GM12874 (cell line): ENCODE data around the gene KCNMA1.
A peak's percentile ranks its signal among the peaks of the same experiment; 100 is the strongest.

Source experiments
- TF ChIP-seq, protein P1 (sequence below): IDR thresholded peaks from 2 replicates; pipeline ENCODE4 v1.5.1; 2011; ENCODE audit warnings: low read depth, mild to moderate bottlenecking, control low read depth, low read length, moderate library complexity; ENCODE audit not compliant: insufficient read depth

KCNMA1 gene

DNA sequence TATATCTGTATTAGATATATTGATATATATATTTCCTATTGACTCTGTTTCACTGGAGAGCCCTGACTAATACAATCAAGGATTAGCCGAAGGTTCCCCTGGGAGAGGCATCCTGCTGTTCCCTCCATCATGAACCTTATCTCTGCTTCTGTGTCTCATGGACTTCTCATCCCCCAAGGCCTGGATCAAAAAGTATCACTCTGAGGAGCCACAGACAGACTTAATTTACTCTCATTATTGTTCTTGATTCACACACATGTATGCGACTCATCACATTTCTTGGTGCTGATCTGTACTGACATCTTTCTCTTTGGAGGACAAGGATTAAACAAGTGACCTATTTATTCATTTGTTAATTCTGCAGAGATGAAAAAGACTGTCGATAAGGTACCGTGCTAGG lies 550.2 kb downstream of the KCNMA1 start:
- TF ChIP-seq, protein P1, sequence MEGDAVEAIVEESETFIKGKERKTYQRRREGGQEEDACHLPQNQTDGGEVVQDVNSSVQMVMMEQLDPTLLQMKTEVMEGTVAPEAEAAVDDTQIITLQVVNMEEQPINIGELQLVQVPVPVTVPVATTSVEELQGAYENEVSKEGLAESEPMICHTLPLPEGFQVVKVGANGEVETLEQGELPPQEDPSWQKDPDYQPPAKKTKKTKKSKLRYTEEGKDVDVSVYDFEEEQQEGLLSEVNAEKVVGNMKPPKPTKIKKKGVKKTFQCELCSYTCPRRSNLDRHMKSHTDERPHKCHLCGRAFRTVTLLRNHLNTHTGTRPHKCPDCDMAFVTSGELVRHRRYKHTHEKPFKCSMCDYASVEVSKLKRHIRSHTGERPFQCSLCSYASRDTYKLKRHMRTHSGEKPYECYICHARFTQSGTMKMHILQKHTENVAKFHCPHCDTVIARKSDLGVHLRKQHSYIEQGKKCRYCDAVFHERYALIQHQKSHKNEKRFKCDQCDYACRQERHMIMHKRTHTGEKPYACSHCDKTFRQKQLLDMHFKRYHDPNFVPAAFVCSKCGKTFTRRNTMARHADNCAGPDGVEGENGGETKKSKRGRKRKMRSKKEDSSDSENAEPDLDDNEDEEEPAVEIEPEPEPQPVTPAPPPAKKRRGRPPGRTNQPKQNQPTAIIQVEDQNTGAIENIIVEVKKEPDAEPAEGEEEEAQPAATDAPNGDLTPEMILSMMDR, result no peak

DNA sequence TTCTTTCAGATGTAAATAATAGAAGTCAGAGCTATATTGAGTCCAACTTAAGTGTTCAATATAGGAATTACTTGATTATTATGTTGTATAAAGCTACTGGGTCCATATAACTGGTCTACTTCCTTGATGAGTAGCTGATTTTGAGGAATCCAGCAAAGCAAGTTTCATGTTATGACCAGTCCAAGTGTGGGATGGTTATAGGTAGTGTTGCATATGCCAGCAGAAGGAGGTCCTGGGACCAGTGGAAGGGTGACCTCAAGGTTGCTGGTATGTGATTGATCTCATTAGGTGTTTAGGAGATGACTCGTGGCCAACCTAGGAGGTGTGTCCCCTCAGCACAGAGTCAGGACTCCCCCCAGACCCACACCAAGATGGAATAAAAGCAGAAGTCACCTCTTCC lies 551.5 kb downstream of the KCNMA1 start:
- TF ChIP-seq, protein P1, result no peak

DNA sequence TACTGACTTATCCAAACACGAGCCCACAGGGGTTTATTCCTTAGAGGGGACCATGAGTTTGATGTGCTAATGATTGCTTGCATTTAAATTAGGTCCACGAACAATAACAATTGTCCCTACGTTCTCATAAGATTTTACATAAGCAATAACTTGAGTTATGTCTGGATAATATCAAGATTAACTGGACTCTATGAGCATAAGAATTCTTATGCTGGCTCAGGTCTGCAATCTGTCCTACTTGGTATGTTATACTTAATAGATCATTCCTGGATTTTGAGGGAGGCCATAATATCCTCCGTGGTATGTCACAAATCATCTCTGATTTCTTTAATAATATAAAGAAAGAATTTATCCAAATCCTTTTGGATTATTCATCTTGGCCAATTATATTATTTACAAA lies 552.3 kb downstream of the KCNMA1 start:
- TF ChIP-seq, protein P1, result no peak

DNA sequence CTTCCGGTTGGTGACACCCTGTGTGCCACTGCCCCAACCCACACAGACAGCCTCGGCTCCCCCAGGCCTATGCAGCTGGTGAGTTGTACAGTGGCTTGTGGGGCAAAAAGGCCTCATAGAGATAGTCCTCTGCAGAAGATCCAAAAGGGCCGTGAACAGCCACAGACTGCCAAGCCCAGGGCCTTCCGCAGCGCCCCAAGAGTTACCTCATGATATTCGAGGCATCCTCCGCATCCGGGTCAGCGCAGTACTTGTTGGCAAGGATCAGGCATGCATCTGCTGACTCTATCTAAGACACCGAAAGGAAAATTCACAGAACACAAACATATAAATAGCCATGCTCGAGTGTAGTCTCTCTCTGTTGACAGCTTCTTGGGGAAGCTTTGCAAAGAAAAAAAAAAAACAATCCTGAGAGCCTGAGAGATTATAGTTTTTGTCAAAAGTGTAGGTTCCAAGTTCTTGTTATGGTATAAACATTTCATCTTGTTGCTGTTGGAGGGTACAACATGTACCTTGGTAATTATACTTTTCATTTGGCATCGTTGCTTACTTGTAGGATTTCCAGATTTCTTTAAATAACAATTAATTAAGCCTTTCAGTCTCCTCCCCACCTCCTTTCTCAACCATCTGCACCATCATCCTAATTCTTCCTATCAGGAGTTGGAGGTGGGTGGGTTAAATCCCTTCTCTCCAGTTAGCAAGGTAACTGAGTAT lies 553.0 kb downstream of the KCNMA1 start:
- TF ChIP-seq, protein P1, result no peak

DNA sequence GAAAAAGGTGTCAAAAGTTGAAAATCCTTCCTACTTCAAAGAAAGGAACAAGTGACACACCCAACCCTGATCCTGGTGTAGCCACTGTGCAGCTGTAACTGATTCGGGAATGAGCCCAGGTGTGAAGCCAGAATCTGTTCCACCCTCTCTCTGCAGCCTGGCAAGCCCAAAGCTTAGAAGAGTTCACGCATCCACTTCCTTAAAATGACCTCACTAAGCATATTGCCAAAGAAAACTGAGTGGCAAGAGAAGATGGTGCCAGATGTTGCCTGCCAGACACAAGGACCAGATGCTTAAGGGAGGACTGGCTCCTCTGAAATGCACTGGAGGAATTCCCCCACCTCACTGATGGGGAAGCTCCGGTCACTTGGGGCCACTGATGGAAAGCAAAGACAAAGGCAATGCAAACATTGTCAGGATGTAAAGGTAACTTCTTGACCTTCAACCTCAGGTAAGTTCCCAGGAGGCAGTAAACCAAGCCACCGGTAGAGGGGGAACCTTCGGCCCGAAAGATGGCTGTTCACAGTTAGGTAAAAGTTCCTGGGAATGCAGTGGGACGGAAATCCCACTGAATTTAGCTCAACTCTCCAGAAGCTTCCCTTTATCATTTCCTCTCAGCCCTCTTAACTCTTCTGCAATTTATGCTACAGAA lies 554.9 kb downstream of the KCNMA1 start:
- TF ChIP-seq, protein P1, result peak; percentile 11; the same call in 1 of the 2 replicates

DNA sequence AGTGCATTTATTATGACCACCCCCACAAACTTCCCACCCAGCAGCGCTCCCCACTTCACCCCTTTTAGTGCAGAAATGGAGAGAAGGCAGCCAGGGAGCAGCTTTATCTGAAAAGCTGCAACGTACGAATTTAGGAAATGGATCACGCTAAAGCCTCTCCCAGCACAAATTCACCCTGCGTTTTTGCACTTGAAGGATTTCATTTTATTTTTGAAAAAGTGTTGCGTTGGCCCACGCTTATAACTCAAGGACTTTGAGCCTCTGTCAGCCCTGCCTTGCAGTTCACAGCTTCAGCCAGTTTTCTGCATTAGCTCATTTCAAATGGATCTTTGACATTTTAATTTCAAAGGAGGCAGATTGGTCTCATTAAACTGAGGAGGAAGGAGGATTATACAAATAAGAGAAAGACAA lies 556.1 kb downstream of the KCNMA1 start:
- TF ChIP-seq, protein P1, result no peak

DNA sequence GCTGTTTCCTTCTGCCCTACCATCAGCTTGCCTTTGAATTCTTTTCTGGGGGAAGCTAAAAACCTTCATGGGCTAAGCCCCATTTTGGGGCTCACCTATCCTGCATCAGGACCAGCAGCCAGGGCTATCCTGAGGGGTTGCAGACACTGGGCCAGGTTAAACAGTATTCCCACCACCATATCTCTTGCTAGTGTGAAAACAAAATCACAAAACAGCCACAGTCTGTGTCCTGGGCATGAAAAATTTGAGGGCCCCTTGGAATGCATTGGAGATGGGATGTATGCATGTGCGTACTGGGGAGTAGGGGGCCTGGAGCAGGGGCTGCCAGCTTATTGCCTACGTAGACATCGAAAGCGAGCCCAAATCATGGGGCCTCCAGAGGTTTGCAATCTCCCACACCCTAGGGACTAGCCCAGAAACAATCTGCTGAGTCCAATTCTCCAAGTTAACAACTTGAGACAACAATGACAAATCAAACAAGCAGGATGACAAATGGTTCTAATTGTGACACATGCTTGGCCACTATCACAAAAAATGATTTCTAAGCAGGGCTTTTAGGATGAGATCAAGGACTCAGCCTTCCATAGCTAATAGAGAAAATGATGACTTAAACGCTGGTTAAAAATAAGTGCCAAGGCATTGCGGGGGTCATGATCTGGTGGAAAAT lies 557.1 kb downstream of the KCNMA1 start:
- TF ChIP-seq, protein P1, result no peak
